ENCODE measurements around the gene ZNF546.

Gene ZNF546

DNA sequence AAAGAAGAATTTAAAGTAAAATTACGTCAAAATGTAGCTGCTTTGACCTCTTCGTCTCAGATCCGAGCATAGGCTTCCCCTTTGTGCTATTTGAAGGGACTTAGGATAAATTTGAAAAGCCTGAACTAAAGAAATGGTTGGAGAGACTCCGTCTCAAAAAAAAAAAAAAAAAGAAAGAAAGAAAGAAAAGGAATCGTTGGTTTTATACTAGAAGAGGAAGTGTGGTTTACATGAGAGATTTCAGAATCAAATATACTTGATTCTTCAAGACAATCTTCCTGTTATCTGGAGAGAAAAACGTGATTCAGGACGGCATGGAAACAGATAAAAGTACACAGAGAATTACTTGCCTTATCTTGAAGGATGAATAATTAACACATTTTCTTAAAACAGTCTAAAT is 59.6 kb downstream of the ZNF546 start:
- no peak for DNase-seq

DNA sequence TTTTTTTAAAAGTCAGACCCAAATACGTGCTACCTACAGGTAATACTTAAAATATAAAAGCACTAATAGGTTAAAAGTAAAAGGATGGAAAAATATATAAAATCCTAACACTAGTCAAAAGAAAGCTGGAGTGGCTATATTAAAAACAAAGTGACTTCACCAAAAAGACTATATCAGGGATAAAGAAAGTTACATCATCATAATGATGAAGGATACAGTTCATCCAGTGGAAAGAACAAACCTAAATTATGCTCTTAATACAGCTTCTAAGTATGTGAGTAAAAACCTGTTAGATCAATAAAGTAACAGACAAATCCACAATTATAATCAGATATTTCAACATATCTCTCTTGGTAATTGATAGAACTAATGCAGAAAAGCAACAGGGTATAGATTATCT is 60.3 kb downstream of the ZNF546 start:
- DNase-seq: no peak

DNA sequence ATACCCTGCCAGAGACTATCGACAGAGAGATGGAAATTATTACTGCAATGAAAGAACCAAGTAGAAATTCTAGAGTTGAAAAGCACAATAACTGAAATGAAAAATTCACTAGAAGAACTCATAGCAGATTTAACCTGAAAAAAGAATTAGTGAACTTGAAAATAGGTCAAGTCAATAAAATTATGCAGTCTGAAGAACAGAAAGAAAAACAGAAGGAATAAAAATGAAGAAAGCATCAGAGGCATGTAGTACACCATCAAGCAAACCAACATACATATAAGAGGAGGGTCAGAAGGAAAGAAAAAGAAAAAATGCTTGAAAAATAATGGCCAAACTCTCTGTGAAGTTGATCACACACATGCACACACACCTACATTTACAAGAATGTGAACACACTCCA is 62.8 kb downstream of the ZNF546 start:
- no peak for DNase-seq

DNA sequence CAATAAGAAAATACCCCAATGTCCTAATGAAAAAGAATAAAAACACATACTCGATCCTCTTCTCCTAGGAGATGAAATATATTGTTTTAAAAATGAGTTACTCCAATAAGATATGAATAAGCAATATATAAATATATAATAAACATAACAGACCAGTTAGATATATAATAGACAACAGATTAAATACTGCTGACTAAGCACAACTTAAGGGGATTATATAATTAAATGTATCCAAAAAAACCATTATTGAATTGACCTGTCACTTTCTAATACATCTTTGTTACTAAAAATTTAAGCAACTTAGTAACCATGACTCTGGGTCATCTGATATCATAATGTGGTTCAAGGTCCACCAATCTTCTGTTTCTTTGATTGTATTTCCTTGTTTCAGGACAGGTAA is 73.2 kb downstream of the ZNF546 start:
- no peak for DNase-seq

Measured in femur (tissue), 1 donor.